Caki2 (cell line): Measurements from ENCODE around the gene TCL1B. TPM values are rescaled to one million over a fixed set of nuclear protein-coding genes. Genes with fewer than 3 reads are reported as not detected.

ENCODE experiments used
- DNase-seq: peaks from one replicate; pipeline ENCODE4 v3.0.0-alpha.2; 2015; ENCODE audit warnings: low read depth
- in situ Hi-C: cut with HindIII; loops from 2 replicates; pipeline ENCODE4 v1.10.0; 2016; ENCODE audit warnings: low sequenced_read_pairs, low pct_unique_long_range_greater_than_20kb, mixed read lengths
- total RNA-seq: library from RNA; depleted of rRNA; stranded (reverse); fragments of >200 nt; shearing (Covaris generic); gene quantifications from 2 replicates; pipeline ENCODE4 v1.2.3, GENCODE V29; 2014; ENCODE audit warnings: low replicate concordance

TCL1B gene
- total RNA-seq, 1 experiment from 2014 or later: not detected

- in situ Hi-C loops: no loop called here
- no peak for DNase-seq
Measured at GRCh38 chr14:95695913-95696312, 9.7 kb downstream of the TCL1B start.

DNA sequence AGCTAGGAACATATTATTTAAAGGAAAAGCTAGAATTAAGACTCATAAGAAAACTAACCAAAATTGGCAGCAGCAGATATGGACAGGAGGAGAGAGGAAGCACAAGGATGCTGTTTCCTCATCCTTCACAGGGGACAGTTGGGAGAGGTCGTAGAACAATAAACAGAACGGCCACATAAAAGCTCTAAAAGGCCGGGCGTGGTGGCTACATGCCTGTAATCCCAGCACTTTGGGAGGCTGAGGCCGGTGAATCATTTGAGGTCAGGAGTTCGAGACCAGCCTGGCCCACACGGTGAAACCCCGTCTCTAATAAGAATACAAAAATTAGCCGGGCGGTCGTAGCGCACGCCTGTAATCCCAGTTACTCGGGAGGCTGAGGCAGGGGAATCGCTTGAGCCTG, 10.5 kb downstream of the TCL1B start:
- in situ Hi-C loops: no loop called here
- no peak for DNase-seq

DNA sequence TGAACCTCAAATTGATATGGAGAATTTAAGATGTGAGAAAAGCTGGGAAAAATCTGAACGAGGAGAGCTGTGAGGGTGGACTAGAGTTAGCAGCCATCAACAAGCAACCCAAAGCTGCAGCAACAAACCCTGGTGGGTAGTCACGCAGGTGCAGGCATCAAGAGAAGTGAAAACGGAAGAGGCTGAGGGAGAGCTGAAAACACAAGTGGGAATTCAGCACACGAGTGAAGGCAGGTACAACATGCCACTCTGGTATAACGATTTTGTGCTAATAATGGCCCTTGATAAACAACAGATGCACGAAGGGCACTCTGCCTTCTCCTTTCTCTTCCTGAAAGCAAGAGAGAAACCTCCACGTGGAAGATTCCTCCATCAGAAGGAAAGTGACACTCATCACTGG, 11.5 kb downstream of the TCL1B start:
- DNase-seq: no peak
- in situ Hi-C loops: no loop called here

DNA sequence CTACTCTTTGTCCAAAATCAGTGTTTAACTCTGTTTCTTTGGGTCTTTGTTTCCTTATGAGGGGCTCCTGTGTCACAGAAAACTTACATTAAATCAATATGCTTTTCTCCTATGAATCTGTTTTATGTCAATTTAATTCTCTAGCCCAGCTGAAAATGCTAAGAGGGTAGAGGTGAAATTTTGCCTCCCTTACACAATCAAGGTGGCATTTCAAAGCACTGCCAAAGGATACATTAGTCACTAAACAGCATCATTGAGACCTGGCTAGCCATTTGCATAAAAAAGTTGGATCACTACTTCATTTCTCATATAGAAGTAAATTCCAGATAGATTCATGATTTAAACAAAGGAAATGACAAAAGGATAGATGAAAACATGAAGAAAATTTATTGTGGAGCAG, 12.1 kb downstream of the TCL1B start:
- no peak for DNase-seq
- in situ Hi-C loops: no loop called here

- DNase-seq: no peak
- in situ Hi-C loops: no loop called here
Measured at GRCh38 chr14:95699412-95699811, 13.2 kb downstream of the TCL1B start.

DNA sequence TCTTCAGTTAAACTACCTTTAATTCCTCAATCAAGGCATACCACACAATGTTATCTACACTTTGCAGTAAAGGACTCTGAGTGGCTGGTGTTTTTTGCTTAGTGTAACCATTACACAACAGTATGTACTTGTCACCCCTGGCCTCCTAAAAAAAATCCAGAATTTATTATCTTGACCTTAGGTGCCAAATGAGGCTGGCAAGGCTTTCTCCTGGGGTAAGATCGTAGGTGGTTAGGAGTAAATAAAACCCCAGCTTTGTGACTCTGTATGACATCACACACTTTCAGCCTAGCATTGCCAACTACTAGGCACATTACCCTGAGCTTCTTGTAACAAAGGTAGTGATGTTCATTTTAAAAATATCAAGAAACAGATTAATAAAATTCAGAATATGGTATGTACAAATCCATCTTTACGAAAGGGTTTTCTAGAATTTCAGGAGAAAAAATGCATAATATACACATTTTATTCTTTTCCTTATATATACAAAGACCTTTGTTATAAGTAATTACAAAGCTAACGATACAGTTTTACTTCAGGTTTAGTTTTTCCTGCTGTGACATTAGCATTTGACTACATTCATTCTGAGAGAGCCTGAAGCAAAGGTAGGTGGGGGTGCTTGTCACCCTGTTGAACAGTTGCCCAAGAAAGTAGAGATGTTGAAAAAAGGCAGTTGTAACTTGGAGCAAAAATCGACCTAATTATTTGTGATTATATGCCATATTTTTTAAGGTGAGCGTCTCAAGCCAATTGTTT, 14.2 kb downstream of the TCL1B start:
- DNase-seq: no peak
- in situ Hi-C loops: no loop called here

- in situ Hi-C loops: no loop called here
- no peak for DNase-seq
Measured at GRCh38 chr14:95701846-95702221, 15.6 kb downstream of the TCL1B start.

GRCh38 chr14:95703341-95703740, 17.1 kb downstream of the TCL1B start:
- in situ Hi-C loops: no loop called here
- DNase-seq: no peak

DNA sequence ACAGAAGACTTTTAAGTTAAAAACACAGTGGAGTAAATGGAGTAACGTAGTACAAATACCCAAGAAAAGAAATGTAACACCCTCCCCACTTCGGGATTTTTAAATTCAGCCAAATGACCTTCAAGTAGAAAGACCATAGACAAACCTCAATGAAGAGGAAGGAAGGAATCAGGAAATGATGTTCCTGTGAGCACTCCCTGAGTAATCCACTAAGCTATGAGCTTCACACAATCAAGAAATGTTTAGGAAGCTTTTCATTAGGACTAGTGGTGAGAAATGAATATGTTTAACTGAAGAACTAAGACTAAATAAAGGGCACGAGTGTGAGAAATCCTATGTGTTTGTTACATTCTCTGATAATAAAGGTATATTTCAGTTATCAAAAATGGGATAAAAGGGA, 17.6 kb downstream of the TCL1B start:
- in situ Hi-C loops: no loop called here
- DNase-seq: no peak

GRCh38 chr14:95705518-95705917, 19.3 kb downstream of the TCL1B start:
- DNase-seq: no peak

GRCh38 chr14:95707327-95707726, 21.1 kb downstream of the TCL1B start:
- no peak for DNase-seq
- in situ Hi-C loops: no loop called here

More at GRCh38 chr14:95705518-95705917, 19.3 kb downstream of the TCL1B start:
- in situ Hi-C loops: no loop called here

DNA sequence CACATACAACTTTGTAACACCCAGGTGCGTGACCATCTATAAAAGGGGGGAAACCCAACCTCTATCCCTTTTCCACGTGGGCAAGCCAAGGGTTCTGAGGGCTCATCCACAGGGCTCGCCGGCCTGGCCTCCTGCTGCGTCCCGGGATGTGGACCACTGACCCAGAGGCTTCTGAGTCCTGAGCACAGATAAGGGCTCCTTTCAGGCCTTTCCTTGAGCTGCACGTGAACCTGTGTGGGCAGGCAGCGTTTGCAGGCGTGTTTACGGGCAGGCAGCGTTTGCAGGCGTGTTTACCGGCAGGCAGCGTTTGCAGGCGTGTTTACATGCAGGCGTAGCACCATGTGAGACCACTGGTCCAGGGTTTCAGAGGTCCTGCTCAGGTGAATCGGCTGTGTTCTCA, 23.9 kb downstream of the TCL1B start:
- in situ Hi-C loops: no loop called here
- DNase-seq: no peak

DNA sequence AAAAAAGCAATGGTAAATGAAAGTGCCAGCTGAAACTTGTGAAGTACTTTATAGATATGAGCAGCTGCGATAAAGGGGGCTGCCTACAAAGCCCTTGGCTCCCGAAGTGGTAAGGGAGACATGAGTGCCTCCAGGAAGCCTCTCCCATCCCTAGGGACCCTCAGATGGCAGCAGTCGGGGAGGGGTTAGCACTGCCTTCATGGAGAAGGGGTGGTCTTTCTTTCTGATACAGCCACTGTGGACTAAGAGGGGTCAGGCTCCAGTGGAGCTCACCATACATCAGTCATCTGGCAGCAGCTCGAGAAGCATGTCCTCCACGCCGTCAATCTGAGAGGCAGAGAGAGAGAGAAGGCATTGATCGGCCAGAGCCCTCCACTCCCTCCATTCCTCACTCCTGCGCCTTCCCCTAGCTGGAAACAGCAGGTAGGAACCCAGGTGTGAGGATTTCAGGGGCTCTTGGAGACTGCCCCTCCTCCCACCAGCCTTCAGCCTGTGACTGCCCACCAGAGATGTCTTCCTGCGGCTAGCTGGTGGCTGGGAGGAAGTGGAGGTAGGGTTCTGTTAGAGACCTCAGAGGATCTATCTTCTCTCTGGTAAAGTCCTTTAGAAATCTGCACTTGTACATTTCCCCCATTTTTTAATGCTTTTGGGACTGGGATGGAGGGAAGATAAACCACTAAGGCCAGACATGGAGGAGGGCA, 25.4 kb downstream of the TCL1B start:
- in situ Hi-C loops: no loop called here
- DNase-seq: no peak

GRCh38 chr14:95712398-95712797, 26.2 kb downstream of the TCL1B start:
- in situ Hi-C loops: no loop called here
- DNase-seq: no peak

DNA sequence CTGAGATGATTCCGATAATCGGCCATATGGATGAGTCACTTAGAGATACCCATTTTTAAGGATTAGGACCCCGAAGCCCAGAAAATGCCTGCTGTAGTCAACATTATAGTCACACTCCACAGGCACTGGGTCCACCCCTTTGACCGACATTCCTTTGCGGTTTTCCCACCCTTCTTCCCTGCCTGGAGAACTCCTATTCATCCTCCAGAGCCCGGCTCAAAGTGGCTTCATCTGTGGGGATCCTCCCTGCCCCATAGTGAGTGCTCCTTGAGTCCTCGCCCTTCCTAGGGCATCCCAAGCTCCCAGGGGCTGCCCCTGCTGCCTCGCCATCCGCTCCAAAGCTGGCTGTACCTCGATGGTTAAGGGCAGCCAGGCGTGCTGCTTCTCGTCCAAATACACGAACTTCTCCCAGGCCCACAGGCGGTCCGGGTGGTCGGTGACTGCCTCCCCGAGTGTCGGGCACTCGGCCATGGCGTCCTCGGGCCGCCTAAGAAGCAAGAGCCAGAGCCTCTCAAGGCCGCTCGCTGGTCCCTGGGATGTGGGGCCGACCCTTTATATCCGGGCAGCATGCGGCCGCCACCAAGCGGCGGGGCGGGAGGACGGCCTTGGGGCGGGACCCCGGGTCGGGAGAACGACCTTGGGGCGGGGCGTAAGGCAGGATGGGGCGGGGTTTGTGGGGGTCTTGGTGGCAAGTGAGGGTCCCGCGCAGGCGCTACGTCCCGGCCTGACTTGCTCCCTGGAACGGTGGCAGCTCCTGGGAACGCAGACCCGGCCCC, 27.6 kb downstream of the TCL1B start, which contains the start of gene TCL1A:
TCL1A (minus strand) TSS at position 530 of the 776 bp plus-strand sequence; CDS start at position 471, 59 bp downstream.
- no peak for DNase-seq
- in situ Hi-C loops: no loop called here

DNA sequence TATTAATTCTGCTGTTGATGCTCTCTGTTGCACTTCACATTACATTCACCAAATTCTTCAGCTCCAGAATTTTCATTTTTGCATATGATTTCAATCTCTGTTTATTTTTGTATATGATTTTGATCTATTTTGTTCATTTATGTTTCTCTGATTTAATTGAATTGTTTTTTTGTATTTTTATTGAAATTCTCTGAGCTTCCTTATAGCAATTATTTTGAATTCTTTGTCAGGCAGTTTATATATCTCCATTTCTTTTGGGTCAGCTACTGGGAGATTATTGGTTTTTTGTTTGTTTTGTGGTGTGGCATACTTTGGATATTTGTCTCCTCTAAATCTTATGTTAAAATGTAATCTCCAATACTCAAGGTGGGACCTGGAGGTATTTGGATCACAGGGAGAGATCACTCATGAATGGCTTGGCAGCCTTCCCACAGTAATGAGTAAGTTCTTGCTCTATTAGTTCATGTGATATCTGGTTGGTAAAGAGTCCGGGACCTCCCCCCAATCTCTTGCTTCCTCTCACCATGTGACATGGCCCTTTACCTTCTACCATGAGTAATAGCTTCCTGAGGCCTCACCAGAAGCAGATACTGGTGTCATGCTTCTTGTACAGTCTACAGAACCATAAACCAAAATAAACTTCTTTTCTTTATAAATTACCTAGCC, 36.4 kb downstream of the TCL1B start:
- DNase-seq: peak; percentile 48
- in situ Hi-C loops: no loop called here

DNA sequence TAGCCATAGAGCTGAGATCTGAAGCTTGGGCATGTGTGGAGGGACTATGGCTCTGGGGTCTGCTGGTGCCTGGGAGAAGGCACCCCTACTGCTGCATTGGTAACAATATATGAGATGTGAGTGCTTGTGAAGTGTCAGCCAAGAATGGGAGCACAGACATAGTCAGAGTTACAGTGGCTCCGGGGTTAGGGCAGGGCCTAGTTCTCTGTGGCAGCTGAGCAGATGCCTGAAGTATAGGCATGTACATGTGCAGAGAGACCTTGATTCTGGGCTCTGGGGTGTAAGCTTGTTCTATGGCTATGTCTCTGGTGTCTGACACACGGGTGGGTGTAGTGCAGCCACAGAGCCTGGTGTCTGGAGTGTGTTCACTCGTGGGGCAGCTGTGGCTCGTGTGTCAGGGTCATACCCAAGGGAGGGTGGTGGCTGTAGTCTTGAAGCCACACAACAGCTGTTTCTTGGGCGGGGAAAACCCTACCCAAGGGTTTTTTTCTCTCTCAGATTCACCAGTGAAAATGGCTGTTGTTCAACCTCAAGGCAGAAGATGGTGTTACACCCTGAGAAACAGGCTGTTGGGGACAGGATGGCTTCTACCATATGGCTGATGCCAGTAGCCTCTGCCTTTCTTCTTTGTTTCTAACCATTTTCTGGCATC, 39.6 kb downstream of the TCL1B start:
- in situ Hi-C loops: no loop called here

DNA sequence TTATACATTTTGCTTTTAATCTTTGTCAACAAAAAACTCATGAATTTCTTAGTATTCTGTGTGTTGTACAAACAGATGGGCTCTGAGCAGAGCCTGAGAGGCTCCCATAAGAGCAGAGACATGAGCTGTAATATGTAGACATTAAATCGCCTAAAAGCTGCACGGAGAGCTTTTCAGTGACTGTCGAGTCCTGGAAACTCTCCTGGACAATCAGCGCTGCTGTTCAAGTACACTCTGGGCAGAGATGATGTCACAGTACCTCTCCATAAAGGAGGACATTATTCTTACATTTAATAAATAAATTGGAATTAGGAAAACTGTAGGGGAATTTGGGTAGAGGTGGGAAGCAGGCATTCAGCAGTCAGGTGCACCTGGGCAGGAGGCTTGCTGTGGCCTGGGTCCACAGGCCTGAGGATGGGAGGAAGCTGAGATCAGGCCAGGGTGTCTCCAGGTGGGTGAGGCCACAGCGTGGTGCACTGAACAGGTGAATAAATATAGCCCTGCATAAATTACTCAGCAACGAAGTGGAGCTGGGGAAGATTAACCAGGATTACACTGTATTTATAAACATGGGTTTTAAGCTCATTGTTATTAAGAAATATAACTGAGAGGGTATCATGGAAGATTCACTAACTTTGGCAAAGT, 41.0 kb downstream of the TCL1B start:
- in situ Hi-C loops: no loop called here
- no peak for DNase-seq

More for the DNA sequence above, 39.6 kb downstream of the TCL1B start:
- no peak for DNase-seq
